Ishikawa (cell line): Measurements from ENCODE around the gene S100A14.

Source experiments
- CEBPB ChIP-seq: IDR thresholded peaks from 2 replicates; pipeline ENCODE4 v1.6.1; 2012
- CREB1 ChIP-seq: IDR thresholded peaks from 2 replicates; pipeline ENCODE4 v1.6.1; 2012; ENCODE audit warnings: low read depth
- EGR1 ChIP-seq: IDR thresholded peaks from 2 replicates; pipeline ENCODE4 v1.6.1; 2012
- EP300 ChIP-seq: IDR thresholded peaks from 2 replicates; pipeline ENCODE4 v1.6.1; 2012; ENCODE audit warnings: borderline replicate concordance
- FOXM1 ChIP-seq: IDR thresholded peaks from 2 replicates; pipeline ENCODE4 v1.6.1; 2012; ENCODE audit warnings: low read depth, borderline replicate concordance
- MAX ChIP-seq: IDR thresholded peaks from 2 replicates; pipeline ENCODE4 v1.6.1; 2012
- NFIC ChIP-seq: IDR thresholded peaks from 2 replicates; pipeline ENCODE4 v1.6.1; 2012
- RAD21 ChIP-seq: IDR thresholded peaks from 2 replicates; pipeline ENCODE4 v1.6.1; 2012; ENCODE audit warnings: low read depth
- REST ChIP-seq: IDR thresholded peaks from 2 replicates; pipeline ENCODE4 v1.6.1; 2012; ENCODE audit warnings: low read depth, mild to moderate bottlenecking
- TAF1 ChIP-seq: IDR thresholded peaks from 2 replicates; pipeline ENCODE4 v1.6.1; 2012; ENCODE audit warnings: low read depth, mild to moderate bottlenecking
- TCF12 ChIP-seq: IDR thresholded peaks from 2 replicates; pipeline ENCODE4 v1.6.1; 2012; ENCODE audit warnings: low read depth
- TEAD4 ChIP-seq: IDR thresholded peaks from 2 replicates; pipeline ENCODE4 v1.6.1; 2012
- USF1 ChIP-seq: IDR thresholded peaks from 2 replicates; pipeline ENCODE4 v1.6.1; 2012
- YY1 ChIP-seq: IDR thresholded peaks from 2 replicates; pipeline ENCODE4 v1.6.1; 2012; ENCODE audit warnings: low read depth
- ZBTB7A ChIP-seq: IDR thresholded peaks from 2 replicates; pipeline ENCODE4 v1.6.1; 2012; ENCODE audit warnings: low read depth

The S100A14 gene

GRCh38 chr1:153613406-153613805, 2.7 kb downstream of the S100A14 start:
- TF ChIP-seq TAF1 (no peak), TEAD4 (no peak), REST (no peak), ZBTB7A (no peak), FOXM1 (no peak), USF1 (no peak), EGR1 (no peak), NFIC (no peak), RAD21 (no peak), MAX (no peak), CREB1 (no peak), CEBPB (no peak), YY1 (no peak), EP300 (no peak)

GRCh38 chr1:153612755-153613331, 3.3 kb downstream of the S100A14 start, which contains the start of gene S100A16:
Gene S100A16 (minus strand): TSS chr1:153613137. CDS start chr1:153608151, 4,986 bp downstream.
- peak; percentile 58; the same call in 1 of the 2 replicates for TF ChIP-seq TAF1
- TF ChIP-seq NFIC = peak; percentile 30; the same call in 1 of the 2 replicates
- TF ChIP-seq EGR1 = no peak
- no peak for TF ChIP-seq FOXM1
- no peak for TF ChIP-seq EP300
- 0 out of 2 replicates have a peak, but pooled peaks have one; percentile 46 for TF ChIP-seq MAX
- no peak for TF ChIP-seq TEAD4
- TF ChIP-seq ZBTB7A = no peak
- no peak for TF ChIP-seq YY1
- no peak for TF ChIP-seq USF1

GRCh38 chr1:153612111-153612754, 3.9 kb downstream of the S100A14 start:
- TF ChIP-seq EP300 = no peak
- no peak for TF ChIP-seq NFIC
- no peak for TF ChIP-seq CEBPB
- no peak for TF ChIP-seq USF1
- no peak for TF ChIP-seq CREB1
- TF ChIP-seq REST = no peak
- no peak for TF ChIP-seq EGR1

GRCh38 chr1:153611356-153611755, 4.8 kb downstream of the S100A14 start:
- TF ChIP-seq REST = no peak
- no peak for TF ChIP-seq FOXM1
- TF ChIP-seq EP300 = no peak
- TF ChIP-seq USF1 = no peak
- TF ChIP-seq CREB1 = no peak
- no peak for TF ChIP-seq TAF1
- TF ChIP-seq CEBPB = no peak
- TF ChIP-seq RAD21 = no peak
- no peak for TF ChIP-seq TEAD4
- no peak for TF ChIP-seq ZBTB7A
- no peak for TF ChIP-seq YY1
- no peak for TF ChIP-seq EGR1
- no peak for TF ChIP-seq MAX
- no peak for TF ChIP-seq NFIC
- TF ChIP-seq TCF12 = no peak
